Cardiac fibroblast (primary cell): ENCODE data around the gene SPAM1.

Experiments used
- DNase-seq, 2 donors: peaks; one replicate each; pipeline versions ENCODE4 v3.0.0 to v3.0.0-alpha.2; 2010; ENCODE audit warnings: low read depth in 2 of 2
- H3K4me3 ChIP-seq, 2 donors: replicated peaks in 1 of 2; 1 replicate in 1 of 2; 2 replicates in 1 of 2; pipeline ENCODE4 v1.5.1; 2011; ENCODE audit warnings: low read depth in 2 of 2, low read length in 2 of 2, mild to moderate bottlenecking in 2 of 2, moderate library complexity in 1 of 2
- CTCF ChIP-seq: IDR thresholded peaks from one replicate; pipeline ENCODE4 v1.5.1; 2011; ENCODE audit warnings: low read depth, mild to moderate bottlenecking, low read length, inconsistent platforms

SPAM1 gene

GRCh38 chr7:124009321-124009720 lies 84.3 kb downstream of the SPAM1 start:
- TF ChIP-seq CTCF, result no peak

More at GRCh38 chr7:124009321-124009720, 84.3 kb downstream of the SPAM1 start:
- no peak for DNase-seq
- no peak overlapping the region for H3K4me3 ChIP-seq
